Measurements from ENCODE around the gene CNOT4.

Gene CNOT4

DNA sequence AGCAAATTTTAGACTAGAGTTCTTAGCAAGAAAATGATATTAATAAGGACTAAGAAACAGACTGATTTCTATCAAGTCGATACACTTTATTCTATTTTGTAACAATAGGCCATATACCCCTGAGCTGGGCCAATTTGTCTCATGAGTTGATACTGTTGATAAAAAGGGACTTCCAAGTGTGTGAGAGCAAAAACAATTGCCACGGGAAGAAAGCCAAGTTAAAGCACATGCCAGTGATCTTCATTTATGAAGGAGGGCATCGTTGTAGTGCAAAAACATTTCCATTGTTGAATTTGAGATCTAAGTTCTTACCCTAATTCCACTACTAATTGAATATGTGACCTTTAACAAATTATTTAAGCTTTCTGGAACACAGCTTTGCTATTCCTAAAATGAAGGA, 119.9 kb downstream of the CNOT4 start:
- H3K27me3 Mint-ChIP-seq (ENCODE audit: low read depth, poor library complexity), result no peaks in the 10 kb centered on the region
- H3K36me3 Mint-ChIP-seq (ENCODE audit: low read depth), result peaks cover 19% of the 10 kb centered on the region
- peaks cover 13% of the 10 kb centered on the region for H3K4me1 Mint-ChIP-seq
- no peaks in the 10 kb centered on the region for H3K9me3 Mint-ChIP-seq
- TF ChIP-seq, protein P1, sequence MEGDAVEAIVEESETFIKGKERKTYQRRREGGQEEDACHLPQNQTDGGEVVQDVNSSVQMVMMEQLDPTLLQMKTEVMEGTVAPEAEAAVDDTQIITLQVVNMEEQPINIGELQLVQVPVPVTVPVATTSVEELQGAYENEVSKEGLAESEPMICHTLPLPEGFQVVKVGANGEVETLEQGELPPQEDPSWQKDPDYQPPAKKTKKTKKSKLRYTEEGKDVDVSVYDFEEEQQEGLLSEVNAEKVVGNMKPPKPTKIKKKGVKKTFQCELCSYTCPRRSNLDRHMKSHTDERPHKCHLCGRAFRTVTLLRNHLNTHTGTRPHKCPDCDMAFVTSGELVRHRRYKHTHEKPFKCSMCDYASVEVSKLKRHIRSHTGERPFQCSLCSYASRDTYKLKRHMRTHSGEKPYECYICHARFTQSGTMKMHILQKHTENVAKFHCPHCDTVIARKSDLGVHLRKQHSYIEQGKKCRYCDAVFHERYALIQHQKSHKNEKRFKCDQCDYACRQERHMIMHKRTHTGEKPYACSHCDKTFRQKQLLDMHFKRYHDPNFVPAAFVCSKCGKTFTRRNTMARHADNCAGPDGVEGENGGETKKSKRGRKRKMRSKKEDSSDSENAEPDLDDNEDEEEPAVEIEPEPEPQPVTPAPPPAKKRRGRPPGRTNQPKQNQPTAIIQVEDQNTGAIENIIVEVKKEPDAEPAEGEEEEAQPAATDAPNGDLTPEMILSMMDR (IDR thresholded peaks at IDR 0.05), result no peak
- H3K4me3 Mint-ChIP-seq, result no peak overlapping the region
- no peak overlapping the region for H3K27ac Mint-ChIP-seq
- DNase-seq, result no peak

DNA sequence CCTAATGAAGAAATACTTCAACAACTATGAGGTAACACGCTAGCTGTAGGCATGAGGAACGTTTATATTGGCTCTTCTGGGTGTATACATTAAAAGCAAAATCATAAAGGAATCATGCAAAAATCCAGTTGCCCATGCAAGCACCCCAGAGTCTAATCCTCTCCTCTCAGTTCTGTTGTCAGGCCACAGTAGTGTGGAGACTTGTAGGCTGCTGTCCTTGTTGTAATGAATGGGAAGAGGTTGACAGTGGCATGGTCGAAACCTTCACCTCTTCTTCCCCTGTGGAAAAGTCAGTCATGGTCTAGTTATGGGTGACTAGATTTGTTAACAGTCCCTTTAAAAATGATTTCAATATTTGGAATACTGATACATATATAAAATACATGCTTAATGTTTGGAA, 121.3 kb downstream of the CNOT4 start:
- peaks cover 8% of the 10 kb centered on the region for H3K36me3 Mint-ChIP-seq (ENCODE audit: low read depth)
- H3K27ac Mint-ChIP-seq, result no peak overlapping the region
- no peak for DNase-seq
- no peak overlapping the region for H3K4me3 Mint-ChIP-seq
- no peaks in the 10 kb centered on the region for H3K9me3 Mint-ChIP-seq
- H3K27me3 Mint-ChIP-seq (ENCODE audit: low read depth, poor library complexity), result no peaks in the 10 kb centered on the region
- TF ChIP-seq, protein P1 (IDR thresholded peaks at IDR 0.05), result no peak
- H3K4me1 Mint-ChIP-seq, result peaks cover 13% of the 10 kb centered on the region

DNA sequence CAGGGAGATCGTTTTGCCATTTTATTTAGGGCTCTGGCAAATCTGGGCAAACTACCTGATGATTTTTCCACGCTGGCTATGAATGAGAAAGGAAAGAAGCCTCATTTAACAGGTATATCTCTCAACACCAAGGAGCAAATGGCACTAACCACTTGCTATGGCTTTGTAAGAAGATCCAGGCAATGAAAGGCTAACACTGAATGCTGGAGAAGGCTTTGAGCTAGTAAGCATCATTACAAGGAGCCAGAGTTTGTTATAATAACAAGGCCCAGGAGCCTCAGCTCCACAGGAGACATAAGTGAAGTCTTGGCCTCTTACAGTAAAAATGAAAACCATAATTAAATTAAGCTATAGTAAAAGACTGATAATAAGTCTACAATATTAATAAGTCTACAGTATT, 123.1 kb downstream of the CNOT4 start:
- peak overlapping the region; percentile 49 for H3K27ac Mint-ChIP-seq
- DNase-seq, result no peak
- no peaks in the 10 kb centered on the region for H3K36me3 Mint-ChIP-seq (ENCODE audit: low read depth)
- no peaks in the 10 kb centered on the region for H3K27me3 Mint-ChIP-seq (ENCODE audit: low read depth, poor library complexity)
- no peak overlapping the region for H3K4me3 Mint-ChIP-seq
- H3K9me3 Mint-ChIP-seq, result no peaks in the 10 kb centered on the region
- peaks cover 13% of the 10 kb centered on the region for H3K4me1 Mint-ChIP-seq
- TF ChIP-seq, protein P1 (IDR thresholded peaks at IDR 0.05), result no peak

DNA sequence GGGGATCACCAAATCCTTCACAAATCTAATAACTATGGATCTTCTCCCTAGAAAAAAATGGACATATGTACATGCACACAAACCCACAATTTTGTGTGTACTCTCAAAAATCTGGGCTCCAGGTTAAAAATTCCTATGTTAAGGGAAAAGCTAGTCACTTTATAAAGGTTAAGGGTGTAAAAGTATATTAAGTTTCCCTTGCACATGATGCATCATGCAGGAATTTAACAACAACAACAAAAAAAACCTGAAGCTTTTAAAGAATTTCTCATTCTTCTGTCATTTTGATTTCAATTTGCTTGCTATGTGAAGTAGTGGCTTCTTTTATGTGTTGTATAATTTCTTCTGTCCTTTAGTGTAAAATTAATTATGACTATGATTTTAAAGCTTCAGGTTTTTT, 123.7 kb downstream of the CNOT4 start:
- no peaks in the 10 kb centered on the region for H3K36me3 Mint-ChIP-seq (ENCODE audit: low read depth)
- TF ChIP-seq, protein P1 (IDR thresholded peaks at IDR 0.05), result no peak
- DNase-seq, result no peak
- H3K4me1 Mint-ChIP-seq, result peaks cover 13% of the 10 kb centered on the region
- H3K27me3 Mint-ChIP-seq (ENCODE audit: low read depth, poor library complexity), result no peaks in the 10 kb centered on the region
- H3K4me3 Mint-ChIP-seq, result no peak overlapping the region
- no peaks in the 10 kb centered on the region for H3K9me3 Mint-ChIP-seq
- H3K27ac Mint-ChIP-seq, result peak overlapping the region; percentile 49

DNA sequence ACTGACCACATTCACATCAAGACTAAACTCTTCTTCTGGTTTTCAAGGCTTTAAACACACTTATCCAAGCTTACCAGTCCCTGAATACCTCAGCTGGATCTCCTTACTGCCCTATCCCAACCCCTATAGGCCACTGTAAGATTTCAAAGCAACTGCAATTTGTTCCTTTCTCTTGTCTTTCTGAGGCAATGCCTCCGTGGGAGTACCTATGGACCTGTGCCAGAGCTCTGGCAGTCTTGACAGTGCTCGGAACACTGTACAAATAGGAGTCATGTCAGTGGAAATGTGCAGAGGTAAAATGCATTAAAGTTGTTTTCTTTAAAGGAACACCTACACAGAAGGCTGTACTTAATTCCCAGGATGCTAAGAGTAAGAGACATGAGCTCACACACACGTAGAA, 124.7 kb downstream of the CNOT4 start:
- no peaks in the 10 kb centered on the region for H3K36me3 Mint-ChIP-seq (ENCODE audit: low read depth)
- TF ChIP-seq, protein P1 (IDR thresholded peaks at IDR 0.05), result no peak
- H3K4me1 Mint-ChIP-seq, result peaks cover 13% of the 10 kb centered on the region
- H3K27me3 Mint-ChIP-seq (ENCODE audit: low read depth, poor library complexity), result no peaks in the 10 kb centered on the region
- H3K27ac Mint-ChIP-seq, result no peak overlapping the region
- DNase-seq, result no peak
- no peak overlapping the region for H3K4me3 Mint-ChIP-seq
- no peaks in the 10 kb centered on the region for H3K9me3 Mint-ChIP-seq

DNA sequence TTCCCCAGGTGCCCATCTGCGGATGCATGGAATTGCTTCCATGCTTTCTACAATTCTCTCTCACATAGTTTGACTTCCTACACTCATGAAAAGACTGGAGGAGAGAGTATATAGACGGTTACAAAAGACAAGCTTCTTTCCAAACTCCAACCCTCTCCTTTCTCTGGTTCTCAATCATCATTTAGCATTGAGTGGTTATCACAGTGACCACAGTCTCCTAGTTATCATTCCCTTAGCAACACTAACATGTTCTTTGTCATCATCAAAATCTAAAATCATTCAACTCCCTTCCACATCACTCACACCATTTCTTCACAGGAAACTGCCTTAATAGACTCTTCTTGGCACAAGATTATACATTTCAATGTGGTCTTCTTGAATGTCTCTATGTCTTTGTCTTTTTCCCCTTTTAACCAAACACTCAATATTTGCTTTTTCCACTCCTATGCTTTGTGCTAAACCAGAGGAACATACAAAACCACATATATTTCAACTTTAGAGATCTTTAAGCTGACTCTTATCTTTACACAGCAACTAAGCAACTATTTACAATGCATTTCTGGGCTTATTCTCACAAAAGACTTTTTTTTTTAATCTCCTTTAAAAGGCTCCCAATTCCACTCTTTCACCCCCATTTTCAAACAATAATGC, 126.3 kb downstream of the CNOT4 start:
- peaks cover 13% of the 10 kb centered on the region for H3K4me1 Mint-ChIP-seq
- H3K27me3 Mint-ChIP-seq (ENCODE audit: low read depth, poor library complexity), result no peaks in the 10 kb centered on the region
- H3K9me3 Mint-ChIP-seq, result no peaks in the 10 kb centered on the region
- H3K36me3 Mint-ChIP-seq (ENCODE audit: low read depth), result no peaks in the 10 kb centered on the region
- no peak overlapping the region for H3K4me3 Mint-ChIP-seq
- TF ChIP-seq, protein P1 (IDR thresholded peaks at IDR 0.05), result no peak
- DNase-seq, result no peak
- no peak overlapping the region for H3K27ac Mint-ChIP-seq
